Measurements from ENCODE around the gene CENPT. TPM values are rescaled to one million over a fixed set of nuclear protein-coding genes. Genes with fewer than 3 reads are reported as not detected.

The CENPT gene
- total and polyA plus RNA-seq, 2 of the 13 experiments (the other 11 are each of a cell fraction or from before 2014, with no cell fraction given): 40.9 to 43.3 TPM

- TF ChIP-seq ZNF235 (CRISPR knock-in tag; IDR thresholded peaks at IDR 0.05; ENCODE audit: borderline replicate concordance) (no peak), E2F5 (CRISPR knock-in tag; conservative IDR thresholded peaks at IDR 0.05) (peak; percentile 85), ZKSCAN5 (CRISPR knock-in tag; IDR thresholded peaks at IDR 0.05) (peak; percentile 71; the same call in 1 of the 2 replicates), HOXA5 (CRISPR knock-in tag; IDR thresholded peaks at IDR 0.05) (peak; percentile 89), FOXO1 (CRISPR knock-in tag; IDR thresholded peaks at IDR 0.05) (peak; percentile 3), KLF12 (CRISPR knock-in tag; IDR thresholded peaks at IDR 0.05; ENCODE audit: borderline replicate concordance) (no peak; the same call in 1 of the 2 replicates), POLR2G (IDR thresholded peaks at IDR 0.05; ENCODE audit: low read depth, low read length) (peak; percentile 81), HNRNPUL1 (IDR thresholded peaks at IDR 0.05; ENCODE audit: low read depth, low read length) (peak; percentile 59; the same call in 1 of the 2 replicates), DNMT3B (CRISPR knock-in tag; conservative IDR thresholded peaks at IDR 0.05) (0 out of 2 replicates have a peak, but pooled peaks have one; percentile 23), ZNF207 (IDR thresholded peaks at IDR 0.05; ENCODE audit: borderline replicate concordance) (no peak), ZBTB38 (CRISPR knock-in tag; IDR thresholded peaks at IDR 0.05) (peak; percentile 80; the same call in 1 of the 2 replicates), DNMT1 (CRISPR knock-in tag; IDR thresholded peaks at IDR 0.05) (peak; percentile 70; the same call in 1 of the 2 replicates), BCLAF1 (IDR thresholded peaks at IDR 0.05) (no peak)
- TF ChIP-seq, protein P1, sequence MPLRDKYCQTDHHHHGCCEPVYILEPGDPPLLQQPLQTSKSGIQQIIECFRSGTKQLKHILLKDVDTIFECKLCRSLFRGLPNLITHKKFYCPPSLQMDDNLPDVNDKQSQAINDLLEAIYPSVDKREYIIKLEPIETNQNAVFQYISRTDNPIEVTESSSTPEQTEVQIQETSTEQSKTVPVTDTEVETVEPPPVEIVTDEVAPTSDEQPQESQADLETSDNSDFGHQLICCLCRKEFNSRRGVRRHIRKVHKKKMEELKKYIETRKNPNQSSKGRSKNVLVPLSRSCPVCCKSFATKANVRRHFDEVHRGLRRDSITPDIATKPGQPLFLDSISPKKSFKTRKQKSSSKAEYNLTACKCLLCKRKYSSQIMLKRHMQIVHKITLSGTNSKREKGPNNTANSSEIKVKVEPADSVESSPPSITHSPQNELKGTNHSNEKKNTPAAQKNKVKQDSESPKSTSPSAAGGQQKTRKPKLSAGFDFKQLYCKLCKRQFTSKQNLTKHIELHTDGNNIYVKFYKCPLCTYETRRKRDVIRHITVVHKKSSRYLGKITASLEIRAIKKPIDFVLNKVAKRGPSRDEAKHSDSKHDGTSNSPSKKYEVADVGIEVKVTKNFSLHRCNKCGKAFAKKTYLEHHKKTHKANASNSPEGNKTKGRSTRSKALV (CRISPR knock-in tag; IDR thresholded peaks at IDR 0.05): peak; percentile 13; the same call in 1 of the 2 replicates
- TF ChIP-seq, protein P2, sequence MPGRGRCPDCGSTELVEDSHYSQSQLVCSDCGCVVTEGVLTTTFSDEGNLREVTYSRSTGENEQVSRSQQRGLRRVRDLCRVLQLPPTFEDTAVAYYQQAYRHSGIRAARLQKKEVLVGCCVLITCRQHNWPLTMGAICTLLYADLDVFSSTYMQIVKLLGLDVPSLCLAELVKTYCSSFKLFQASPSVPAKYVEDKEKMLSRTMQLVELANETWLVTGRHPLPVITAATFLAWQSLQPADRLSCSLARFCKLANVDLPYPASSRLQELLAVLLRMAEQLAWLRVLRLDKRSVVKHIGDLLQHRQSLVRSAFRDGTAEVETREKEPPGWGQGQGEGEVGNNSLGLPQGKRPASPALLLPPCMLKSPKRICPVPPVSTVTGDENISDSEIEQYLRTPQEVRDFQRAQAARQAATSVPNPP (CRISPR knock-in tag; IDR thresholded peaks at IDR 0.05): peak; percentile 77; the same call in 1 of the 2 replicates
Observed at GRCh38 chr16:67846320-67847063, 1.0 kb downstream of the CENPT start, which contains the start of gene NUTF2 (continued).
